Transverse colon (tissue), 4 donors: ENCODE measurements around the gene HEPACAM. TPM values are rescaled to one million over a fixed set of nuclear protein-coding genes. Genes with fewer than 3 reads are reported as not detected.

ENCODE experiments used
- DNase-seq: peaks from one replicate; pipeline ENCODE4 v3.0.0-alpha.2; 2019
- H3K27ac ChIP-seq, 4 donors: fragments of 200-600 bp; sonication (generic); 2 replicates each; pipeline ENCODE4 v1.5.1; 2016 to 2018; ENCODE audit warnings: inconsistent platforms in 4 of 4
- H3K27me3 ChIP-seq: fragments of 200-600 bp; sonication (generic); 2 replicates; pipeline ENCODE4 v1.5.1; 2017; ENCODE audit warnings: inconsistent platforms
- H3K36me3 ChIP-seq, 4 donors: fragments of 200-600 bp; sonication (generic); 2 replicates each; pipeline ENCODE4 v1.5.1; 2017 to 2019; ENCODE audit warnings: inconsistent platforms in 4 of 4
- H3K4me1 ChIP-seq, 4 donors: fragments of 200-600 bp; sonication (generic); 2 replicates each; pipeline ENCODE4 v1.5.1; 2017 to 2020; ENCODE audit warnings: inconsistent platforms in 4 of 4
- H3K4me3 ChIP-seq, 4 donors: fragments of 200-600 bp; sonication (generic); 1 replicate in 1 of 4; 2 replicates in 3 of 4; pipeline versions ENCODE4 v1.5.1 to v1.6.1; 2017 to 2019; ENCODE audit warnings: inconsistent platforms in 4 of 4
- H3K9me3 ChIP-seq, 2 donors: fragments of 200-600 bp; sonication (generic); 2 replicates each; pipeline ENCODE4 v1.5.1; 2017 to 2019; ENCODE audit warnings: inconsistent platforms in 2 of 2
- CTCF ChIP-seq, 5 experiments: fragments of 200-600 bp in 3 of 5; fragments of 450-650 bp in 2 of 5; sonication (generic) in 3 of 5; IDR thresholded peaks; 1 replicate in 2 of 5; 2 replicates in 3 of 5; pipeline ENCODE4 v1.5.1; 2016 to 2017; ENCODE audit warnings: antibody characterized with exemption in 5 of 5, inconsistent platforms in 3 of 5, mild to moderate bottlenecking in 2 of 5, moderate library complexity in 1 of 5
- EP300 ChIP-seq: sonication (generic); formaldehyde crosslinking; IDR thresholded peaks from one replicate; pipeline ENCODE4 v1.6.1; 2017; ENCODE audit warnings: antibody characterized with exemption, low read depth
- POLR2A ChIP-seq: fragments of 450-650 bp; IDR thresholded peaks from one replicate; pipeline ENCODE4 v1.6.1; 2016; ENCODE audit warnings: antibody characterized with exemption, mild to moderate bottlenecking, moderate library complexity
- POLR2AphosphoS5 ChIP-seq, 3 donors: sonication (generic); formaldehyde crosslinking; IDR thresholded peaks; one replicate each; pipeline ENCODE4 v1.6.1; 2016; ENCODE audit warnings: antibody characterized with exemption in 3 of 3
- WGBS, 2 donors: methylation state at CpG; one replicate each; pipeline ENCODE4 v1.1.5; 2018; ENCODE audit warnings: low coverage in 1 of 2; 5-methylcytosine and 5-hydroxymethylcytosine counted together
- in situ Hi-C, 4 donors: fragments of 200-750 bp; cut with MboI; loops; one replicate each; pipeline versions ENCODE4 v1.15.0 to v1.15.1; 2017; ENCODE audit warnings: low sequenced_read_pairs in 3 of 4, low pct_ligation_motif_present in 1 of 4, low pct_unique_long_range_greater_than_20kb in 1 of 4
- intact Hi-C: fragments of 100-400 bp; cut with DNase I; formaldehyde crosslinking; loops from one replicate; pipeline ENCODE4 v1.15.1; 2023; ENCODE audit warnings: low total_unique reads
- total RNA-seq, 4 donors: library from RNA; depleted of rRNA; stranded (reverse); fragments of >200 nt; gene quantifications; one replicate each; pipeline ENCODE4 v1.1.0, GENCODE V29; 2016

HEPACAM gene, protein sequence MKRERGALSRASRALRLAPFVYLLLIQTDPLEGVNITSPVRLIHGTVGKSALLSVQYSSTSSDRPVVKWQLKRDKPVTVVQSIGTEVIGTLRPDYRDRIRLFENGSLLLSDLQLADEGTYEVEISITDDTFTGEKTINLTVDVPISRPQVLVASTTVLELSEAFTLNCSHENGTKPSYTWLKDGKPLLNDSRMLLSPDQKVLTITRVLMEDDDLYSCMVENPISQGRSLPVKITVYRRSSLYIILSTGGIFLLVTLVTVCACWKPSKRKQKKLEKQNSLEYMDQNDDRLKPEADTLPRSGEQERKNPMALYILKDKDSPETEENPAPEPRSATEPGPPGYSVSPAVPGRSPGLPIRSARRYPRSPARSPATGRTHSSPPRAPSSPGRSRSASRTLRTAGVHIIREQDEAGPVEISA
- under 1 TPM in 2 of 4 donors, not detected in 2; 0.14 to 0.37 TPM for total RNA-seq

DNA sequence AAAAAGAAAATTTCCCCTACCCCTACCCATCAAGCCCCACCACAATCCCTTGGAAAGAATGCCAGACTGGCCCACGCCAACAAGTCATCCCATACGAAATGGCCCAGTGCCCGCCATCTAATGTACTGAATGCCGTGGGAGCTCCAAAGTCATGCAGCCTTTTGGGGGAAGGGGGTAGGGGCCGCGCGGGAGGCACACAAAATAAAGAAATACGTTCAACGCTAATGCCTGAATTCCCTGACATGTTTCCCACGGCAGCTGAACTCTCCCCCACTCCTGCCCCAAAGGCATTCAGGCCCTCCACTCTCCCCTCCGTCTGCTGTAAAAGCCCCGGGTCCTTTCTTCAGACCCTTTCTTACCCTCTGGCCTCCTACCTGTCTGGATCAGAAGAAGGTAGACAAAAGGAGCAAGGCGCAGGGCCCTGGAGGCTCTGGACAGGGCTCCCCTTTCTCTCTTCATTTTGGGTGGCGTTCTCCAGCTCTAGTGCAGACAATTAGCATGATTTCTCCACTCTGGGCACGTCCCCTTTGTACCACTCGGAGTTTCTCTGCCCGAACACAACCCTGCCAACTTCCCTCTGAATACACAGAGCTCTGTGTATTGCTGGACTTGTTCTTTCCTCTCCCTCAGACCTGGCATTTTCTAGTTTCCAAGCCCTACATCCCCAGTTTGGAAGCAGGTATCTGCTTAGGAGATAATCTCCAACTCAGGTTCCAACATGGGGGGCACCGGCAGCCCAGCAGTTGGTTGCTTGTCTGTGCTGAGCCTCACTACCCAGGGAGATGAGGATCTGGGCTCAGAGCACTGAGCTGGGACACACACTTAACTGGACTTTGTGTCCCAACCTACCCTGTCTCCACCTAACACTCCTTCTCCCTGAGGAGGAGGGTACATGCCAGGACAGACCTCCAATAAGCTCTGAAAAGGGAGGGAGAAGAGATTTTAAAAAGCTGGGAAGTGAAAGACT lies at the start of gene HEPACAM:
TSS of gene HEPACAM (minus strand) at position 500 of the 967 bp plus-strand sequence. CDS start at position 459, 41 bp downstream.
- Histone ChIP-seq H3K27ac (no peak within 1 kb of the TSS), H3K9me3 (no peaks in the 10 kb centered on the region), H3K4me1 (no peaks in the 10 kb centered on the region), H3K27me3 (peaks cover 13% of the 10 kb centered on the region), H3K36me3 (no peaks in the 10 kb centered on the region), H3K4me3 (no peak within 1 kb of the TSS)
- TF ChIP-seq CTCF (IDR thresholded peaks at IDR 0.05) (no peak), POLR2A (no peak), POLR2AphosphoS5 (IDR thresholded peaks at IDR 0.05) (no peak), EP300 (no peak)
- intact Hi-C loops (no loop called here), in situ Hi-C loops (no loop called here)
- no peak for DNase-seq
- WGBS, 2 donors: 86 to 87% methylated on average over 9 to 18 of the region's 18 CpGs

- no peak for TF ChIP-seq EP300
- no peak for TF ChIP-seq POLR2AphosphoS5 (IDR thresholded peaks at IDR 0.05)
- peaks cover 10 to 11% of the 10 kb centered on the region in 2 donors for H3K9me3 ChIP-seq
- intact Hi-C loops (no loop called here), in situ Hi-C loops (no loop called here)
- no peak for DNase-seq
- no peaks in the 10 kb centered on the region for H3K27me3 ChIP-seq
- no peaks in the 10 kb centered on the region for H3K36me3 ChIP-seq
- 97 to 100% methylated on average over 1 to 3 of the region's 3 CpGs for WGBS, 2 donors
- H3K4me1 ChIP-seq: no peaks in the 10 kb centered on the region
- H3K27ac ChIP-seq: no peak overlapping the region
- H3K4me3 ChIP-seq: no peak overlapping the region
Measured at GRCh38 chr11:124984512-124984854, 48.6 kb upstream of the HEPACAM start.

GRCh38 chr11:124983674-124984511 lies 48.0 kb upstream of the HEPACAM start:
- Histone ChIP-seq H3K4me1 (no peaks in the 10 kb centered on the region), H3K4me3 (no peak overlapping the region), H3K9me3 (peaks cover 10 to 11% of the 10 kb centered on the region in 2 donors), H3K27me3 (no peaks in the 10 kb centered on the region), H3K36me3 (no peaks in the 10 kb centered on the region), H3K27ac (no peak overlapping the region)
- TF ChIP-seq CTCF (IDR thresholded peaks at IDR 0.05) (no peak), POLR2A (no peak), EP300 (no peak), POLR2AphosphoS5 (IDR thresholded peaks at IDR 0.05) (no peak)
- intact Hi-C loops: no loop called here
- 95% methylated on average over 17 of the region's 17 CpGs; no CpG with 5 or more reads in 1 of the 2 donors for WGBS, 2 donors
- no peak for DNase-seq
- in situ Hi-C loops: no loop called here

DNA sequence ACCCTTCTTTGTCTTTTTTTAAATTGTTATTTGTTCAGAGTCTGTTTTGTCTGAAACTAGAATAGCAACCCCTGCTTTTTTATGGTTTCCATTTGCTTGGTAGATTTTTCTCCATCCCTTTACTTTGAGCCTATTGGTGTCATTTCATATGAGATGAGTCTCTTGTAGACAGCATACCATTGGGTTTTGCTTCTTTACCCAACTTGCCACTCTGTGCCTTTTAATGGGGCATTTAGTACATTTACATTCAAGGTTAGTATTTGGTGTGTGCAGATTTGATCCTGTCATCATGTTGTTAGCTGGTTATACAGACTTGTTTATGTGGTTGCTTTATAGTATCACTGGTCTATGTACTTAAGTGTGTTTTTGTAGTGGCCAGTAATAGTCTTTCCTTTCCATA lies 46.2 kb upstream of the HEPACAM start:
- Histone ChIP-seq H3K36me3 (no peaks in the 10 kb centered on the region), H3K4me3 (no peak overlapping the region), H3K9me3 (peaks cover 10 to 11% of the 10 kb centered on the region in 2 donors), H3K4me1 (no peaks in the 10 kb centered on the region), H3K27ac (no peak overlapping the region), H3K27me3 (no peaks in the 10 kb centered on the region)
- intact Hi-C loops: no loop called here
- in situ Hi-C loops: no loop called here
- DNase-seq: no peak
- TF ChIP-seq CTCF (IDR thresholded peaks at IDR 0.05) (no peak), EP300 (no peak), POLR2A (no peak), POLR2AphosphoS5 (IDR thresholded peaks at IDR 0.05) (no peak)
